K562 treated with DMSO at 1 percent for 24 hours (cell line): Measurements from ENCODE around the gene DRAXIN. TPM values are rescaled to one million over a fixed set of nuclear protein-coding genes. Genes with fewer than 3 reads are reported as not detected.

ENCODE experiments used
- total RNA-seq: library from RNA; unstranded; fragments of 300-600 nt; gene quantifications from 2 replicates; pipeline ENCODE4 v1.2.3, GENCODE V29; 2022; ENCODE audit warnings: low read depth; ENCODE audit not compliant: insufficient read depth

DRAXIN gene
- not detected in 2 replicates for total RNA-seq

DNA sequence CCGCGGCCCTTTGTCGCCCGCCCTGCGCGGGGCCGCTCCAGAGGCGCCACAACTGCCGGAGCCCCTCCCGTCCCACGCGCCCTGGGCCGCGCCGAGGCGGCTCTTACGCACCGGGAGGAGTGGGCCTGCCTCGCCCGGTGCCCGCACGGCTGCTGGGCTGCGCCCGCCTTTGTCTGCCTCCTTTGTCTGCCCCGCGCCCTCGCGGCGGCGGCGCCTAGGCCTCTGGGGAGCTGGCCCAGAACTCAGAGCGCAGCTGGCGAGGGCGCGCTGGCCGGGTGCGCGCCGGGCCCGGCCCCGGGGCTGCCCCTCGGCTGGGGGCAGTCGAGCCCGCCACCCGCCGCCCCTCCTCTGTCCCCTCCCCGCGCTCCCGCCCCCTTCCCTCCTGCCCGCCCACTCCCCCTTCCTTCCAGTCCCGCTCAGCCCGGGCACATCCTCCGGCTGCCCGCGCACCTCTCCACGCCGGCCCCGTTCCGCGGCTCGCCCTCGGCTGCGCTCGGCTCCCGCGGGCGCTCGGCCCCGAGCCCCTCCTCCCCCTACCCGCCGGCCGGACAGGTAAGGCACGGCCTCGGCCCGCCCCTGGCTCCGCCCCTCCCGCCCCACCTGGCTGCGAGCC, at the start of gene DRAXIN:
TSS of gene DRAXIN (plus strand) at position 409 of the 613 bp plus-strand sequence. CDS start 14,549 bp downstream, outside the sequence.

GRCh38 chr1:11654137-11654938, 37.2 kb upstream of the DRAXIN start, which contains the start of the genes FBXO2 and FBXO44:
Gene FBXO2 (minus strand): TSS chr1:11654429. CDS start chr1:11654340, 89 bp downstream.
Gene FBXO44 (plus strand): TSS chr1:11654877. CDS start chr1:11655836, 959 bp downstream.

DNA sequence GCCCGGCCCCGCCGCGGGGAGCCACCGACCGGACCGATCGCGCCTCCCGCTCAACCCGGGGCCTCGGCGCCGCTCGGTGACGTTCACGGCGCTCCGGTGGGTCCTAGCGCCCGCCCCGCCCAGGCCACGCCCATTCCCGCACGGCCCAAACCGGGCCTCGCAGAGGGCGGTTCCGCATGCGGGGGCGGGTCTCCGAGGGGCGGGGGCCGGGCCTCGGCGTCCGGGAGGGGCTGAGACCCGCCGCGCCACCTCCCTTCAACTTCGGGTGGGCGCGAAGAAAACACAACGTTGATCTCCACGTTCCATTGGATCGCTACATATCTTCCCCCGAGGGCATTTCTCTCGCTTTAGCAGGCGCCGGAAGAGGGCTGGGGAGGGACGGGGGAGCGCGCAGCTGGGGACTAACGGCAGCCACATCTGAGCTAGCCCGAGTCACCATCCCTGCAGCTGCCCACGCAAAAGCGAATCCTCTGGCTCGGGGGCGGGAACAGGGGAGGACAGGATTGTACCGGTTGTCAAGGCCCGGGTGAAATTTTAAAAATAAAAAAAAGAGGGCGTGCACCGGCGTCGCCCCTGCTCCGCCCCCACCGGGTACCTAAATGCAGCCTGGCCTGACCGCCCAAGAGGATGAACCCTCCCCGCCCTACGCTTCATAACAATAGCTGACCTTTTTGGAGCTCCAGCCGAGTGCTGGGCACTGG, 10.3 kb upstream of the DRAXIN start, which contains the start of gene MAD2L2:
TSS of gene MAD2L2 (minus strand) at position 78 of the 701 bp plus-strand sequence. CDS start 547 bp downstream, outside the sequence.

GRCh38 chr1:11735854-11736745, 44.6 kb downstream of the DRAXIN start, which contains the start of gene AGTRAP:
Gene AGTRAP (plus strand): TSS chr1:11736136. CDS start chr1:11736209, 73 bp downstream.

DNA sequence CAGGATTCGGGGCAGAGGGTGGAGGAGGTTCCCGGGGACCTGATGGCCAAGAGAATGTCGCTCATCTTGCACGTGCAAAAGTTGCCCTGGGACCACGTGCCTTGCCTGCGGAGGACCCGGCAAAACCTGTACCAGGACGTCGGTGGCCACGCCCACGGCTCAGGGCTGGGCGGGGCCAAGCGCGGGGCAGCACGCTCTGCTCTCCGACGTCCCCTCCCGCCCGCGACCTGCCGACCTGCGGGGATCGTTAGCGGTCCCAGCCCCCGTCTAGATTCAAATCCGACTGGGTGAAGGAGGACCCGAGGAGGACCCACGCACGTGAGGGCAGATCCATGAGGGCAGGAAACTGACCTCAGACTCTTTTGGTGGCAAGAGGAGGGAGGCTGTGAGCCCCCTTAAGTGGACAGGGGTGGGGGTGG, 70.5 kb downstream of the DRAXIN start, which contains the start of gene C1orf167:
TSS of gene C1orf167 (plus strand) at position 206 of the 419 bp plus-strand sequence. CDS start 2,208 bp downstream, outside the sequence.

Other genes with a start within 250 kb of the DRAXIN start
- 0.06 and 0.87 TPM in 2 replicates for gene DISP3, start 212.6 kb upstream of the DRAXIN start, total RNA-seq
- gene FBXO2, start 37.3 kb upstream of the DRAXIN start, total RNA-seq, result 7.5 and 10.0 TPM in 2 replicates
- gene FBXO44, start 36.8 kb upstream of the DRAXIN start, total RNA-seq, result 15.2 and 17.6 TPM in 2 replicates
- 45.8 and 46.7 TPM in 2 replicates for gene FBXO6, start 27.5 kb upstream of the DRAXIN start, total RNA-seq
- gene MAD2L2, start 10.6 kb upstream of the DRAXIN start, total RNA-seq, result 284 and 286 TPM in 2 replicates
- 195 and 209 TPM in 2 replicates for gene AGTRAP, start 44.4 kb downstream of the DRAXIN start, total RNA-seq
- gene C1orf167, start 70.5 kb downstream of the DRAXIN start, total RNA-seq, result 0.19 and 11.9 TPM in 2 replicates
- gene MTHFR, start 114.3 kb downstream of the DRAXIN start, total RNA-seq, result 98.0 and 102 TPM in 2 replicates
- gene CLCN6, start 114.5 kb downstream of the DRAXIN start, total RNA-seq, result 8.8 and 11.3 TPM in 2 replicates
- not detected in 2 replicates for gene NPPA, start 156.1 kb downstream of the DRAXIN start, total RNA-seq
- not detected in 2 replicates for gene NPPB, start 167.2 kb downstream of the DRAXIN start, total RNA-seq
- 172 TPM in 2 replicates for gene KIAA2013, start 234.7 kb downstream of the DRAXIN start, total RNA-seq
- gene PLOD1, start 243.0 kb downstream of the DRAXIN start, total RNA-seq, result 193 and 194 TPM in 2 replicates